ENCODE results near the gene CCNE1. TPM values are rescaled to one million over a fixed set of nuclear protein-coding genes. Genes with fewer than 3 reads are reported as not detected.
A peak's percentile ranks its signal among the peaks of the same experiment; 100 is the strongest.

Gene CCNE1
- total RNA-seq, 2 experiments from 2014 or later, result 24.8 to 26.3 TPM

DNA sequence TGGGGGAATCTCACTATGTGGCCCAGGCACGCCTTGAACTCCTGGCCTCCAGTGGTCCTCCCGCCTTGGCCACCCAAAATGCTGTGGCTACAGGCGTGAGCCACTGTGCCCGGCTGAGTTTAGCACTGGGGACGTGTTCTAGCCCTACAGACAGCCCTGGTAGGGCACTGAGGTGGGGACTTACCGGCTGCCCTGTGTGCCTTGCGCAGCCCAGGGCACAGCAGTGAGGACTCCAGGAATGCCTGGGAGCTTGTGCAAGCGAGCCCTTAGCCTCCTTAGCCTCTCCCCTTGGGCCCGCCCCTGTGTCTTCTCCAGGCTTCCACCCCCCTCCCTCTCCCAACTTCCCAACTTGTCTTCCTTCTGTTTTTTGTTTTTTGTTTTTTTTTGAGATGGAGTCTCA lies 21.0 kb downstream of the CCNE1 start:
- H3K27ac Mint-ChIP-seq, result peak overlapping the region; percentile 98
- DNase-seq, result no peak

DNA sequence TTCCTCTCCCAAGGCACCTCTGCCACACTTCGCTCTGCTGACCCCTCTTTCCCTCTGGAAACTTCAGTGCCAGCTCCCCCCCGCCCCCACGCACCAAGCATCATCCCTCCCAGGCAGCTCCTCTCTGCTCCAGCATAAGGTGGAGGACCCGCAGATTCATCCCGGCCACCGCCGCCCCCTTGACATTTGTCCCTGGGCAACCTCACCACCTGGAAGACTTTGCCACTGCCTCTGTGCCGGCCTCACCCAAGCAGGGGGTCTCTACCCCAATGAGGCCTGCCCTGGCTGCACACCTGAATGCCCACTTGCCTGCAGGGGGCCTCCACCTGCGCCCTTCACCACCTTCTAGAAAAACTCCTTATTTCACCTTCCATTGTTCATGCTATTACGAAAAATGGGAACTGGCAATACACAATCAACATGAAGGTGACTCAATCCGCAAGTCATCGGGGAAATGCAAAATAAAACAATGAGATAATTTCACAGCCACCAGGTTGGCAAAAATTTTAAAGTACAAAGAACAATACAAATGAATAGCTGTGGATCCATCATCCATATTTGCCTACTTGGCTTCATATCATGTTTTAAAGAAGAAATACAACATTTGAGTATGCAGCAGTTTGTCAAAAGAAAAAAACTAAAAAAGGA lies 21.9 kb downstream of the CCNE1 start:
- ChIA-PET CTCF (no interaction called here), POLR2A (interaction anchor here (0.6 to 0.7 kb wide), 2 partner anchors 10 to 19 kb away, joined by 3 read pairs; no protein-coding TSS in a partner anchor)
- H3K9me3 Mint-ChIP-seq, result no peaks in the 10 kb centered on the region
- no peak for DNase-seq
- no peak overlapping the region for H3K4me3 Mint-ChIP-seq
- peak overlapping the region; percentile 47 for H3K27ac Mint-ChIP-seq
- H3K4me1 Mint-ChIP-seq, result peaks cover 65% of the 10 kb centered on the region
- H3K27me3 Mint-ChIP-seq, result peaks cover 2% of the 10 kb centered on the region
- H3K36me3 Mint-ChIP-seq (ENCODE audit: low read depth), result peaks cover 3% of the 10 kb centered on the region

More for the DNA sequence above, 21.0 kb downstream of the CCNE1 start:
- Mint-ChIP-seq H3K4me3 (no peak overlapping the region), H3K9me3 (no peaks in the 10 kb centered on the region), H3K36me3 (ENCODE audit: low read depth) (peaks cover 3% of the 10 kb centered on the region), H3K27me3 (peaks cover 2% of the 10 kb centered on the region), H3K4me1 (peaks cover 65% of the 10 kb centered on the region)
- CTCF ChIA-PET, result no interaction called here
- POLR2A ChIA-PET, result interaction anchor here (0.7 kb wide), 1 partner anchor 9 kb away, joined by 3 read pairs; no protein-coding TSS in a partner anchor

DNA sequence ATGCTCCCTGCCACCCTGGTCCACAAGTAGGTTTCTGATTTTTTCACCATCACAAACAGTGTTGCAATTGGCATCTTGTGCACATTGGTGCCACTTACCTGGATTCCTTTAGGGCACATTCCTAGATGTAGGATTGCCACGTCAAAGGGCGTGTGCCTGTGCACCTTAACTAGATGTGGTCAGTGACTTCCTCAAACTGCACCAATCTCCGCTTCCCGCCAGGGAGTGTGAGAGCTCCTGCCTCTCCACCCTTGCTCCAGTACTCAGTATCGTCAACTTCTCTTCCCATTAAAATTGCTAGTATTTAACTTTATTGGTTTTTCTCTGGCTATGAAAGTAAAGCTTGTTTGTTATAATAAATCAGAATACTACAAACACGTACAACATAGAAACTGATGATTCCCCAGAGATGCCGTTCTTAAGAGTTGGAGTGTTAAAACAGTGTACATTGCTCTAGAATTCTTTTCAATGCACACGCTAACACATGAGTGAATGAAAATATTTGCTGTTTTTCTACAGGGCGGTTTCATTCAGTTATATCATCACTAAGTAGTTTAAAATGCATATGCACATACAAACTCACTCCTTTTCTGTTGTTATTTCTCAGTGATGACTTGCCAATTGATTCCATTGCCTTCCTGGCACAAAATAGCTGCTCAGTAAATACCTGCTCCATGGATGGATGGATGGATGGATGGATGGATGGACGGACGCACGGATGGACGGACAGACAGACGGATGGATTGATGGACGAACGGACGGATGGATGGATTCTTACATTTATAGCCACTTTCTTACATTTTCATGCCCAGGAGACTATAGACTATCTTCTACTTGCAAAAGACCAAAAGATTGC lies 23.4 kb downstream of the CCNE1 start:
- DNase-seq, result no peak
- peaks cover 2% of the 10 kb centered on the region for H3K27me3 Mint-ChIP-seq
- no peak overlapping the region for H3K4me3 Mint-ChIP-seq
- POLR2A ChIA-PET, result interaction anchor here (1.2 kb wide), 1 partner anchor 20 kb away, joined by 3 read pairs; no protein-coding TSS in a partner anchor
- CTCF ChIA-PET, result interaction anchor here (1.2 kb wide), 1 partner anchor 164 kb away, joined by 3 read pairs; no protein-coding TSS in a partner anchor
- peaks cover 3% of the 10 kb centered on the region for H3K36me3 Mint-ChIP-seq (ENCODE audit: low read depth)
- no peak overlapping the region for H3K27ac Mint-ChIP-seq
- peaks cover 68% of the 10 kb centered on the region for H3K4me1 Mint-ChIP-seq
- no peaks in the 10 kb centered on the region for H3K9me3 Mint-ChIP-seq

DNA sequence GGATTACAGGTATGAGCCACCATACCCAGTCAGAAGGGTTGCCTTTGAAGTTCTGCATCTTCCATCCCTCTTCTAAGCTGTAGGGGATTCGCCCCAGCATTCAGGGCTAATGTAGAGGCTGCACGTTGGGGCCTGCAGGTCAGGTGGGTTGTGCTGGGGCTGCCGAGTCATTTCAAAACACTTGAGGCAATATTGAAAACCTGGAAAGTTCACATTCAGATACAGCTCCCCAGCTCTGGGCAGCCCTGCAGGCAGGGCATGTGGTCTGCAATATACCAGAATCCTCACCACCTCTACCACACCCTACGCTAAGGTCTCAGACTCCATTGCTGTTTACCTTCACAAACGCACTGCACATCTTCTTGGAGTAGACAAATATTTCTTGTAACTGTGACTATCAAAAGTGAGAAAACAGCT lies 24.6 kb downstream of the CCNE1 start:
- ChIA-PET POLR2A (interaction anchor here (1.2 to 2.2 kb wide), 6 partner anchors 9 to 125 kb away, joined by 3 to 13 read pairs (median 6); partner anchors contain the start of genes C19orf12 and CCNE1), CTCF (interaction anchor here (0.7 to 1.7 kb wide), 8 partner anchors 9 to 165 kb away, joined by 3 to 5 read pairs (median 4); no protein-coding TSS in a partner anchor)
- Mint-ChIP-seq H3K27ac (peak overlapping the region; percentile 91), H3K4me3 (peak overlapping the region; percentile 55), H3K27me3 (peaks cover 3% of the 10 kb centered on the region), H3K36me3 (ENCODE audit: low read depth) (peaks cover 3% of the 10 kb centered on the region), H3K4me1 (peaks cover 57% of the 10 kb centered on the region), H3K9me3 (no peaks in the 10 kb centered on the region)
- peak; percentile 72 for DNase-seq

DNA sequence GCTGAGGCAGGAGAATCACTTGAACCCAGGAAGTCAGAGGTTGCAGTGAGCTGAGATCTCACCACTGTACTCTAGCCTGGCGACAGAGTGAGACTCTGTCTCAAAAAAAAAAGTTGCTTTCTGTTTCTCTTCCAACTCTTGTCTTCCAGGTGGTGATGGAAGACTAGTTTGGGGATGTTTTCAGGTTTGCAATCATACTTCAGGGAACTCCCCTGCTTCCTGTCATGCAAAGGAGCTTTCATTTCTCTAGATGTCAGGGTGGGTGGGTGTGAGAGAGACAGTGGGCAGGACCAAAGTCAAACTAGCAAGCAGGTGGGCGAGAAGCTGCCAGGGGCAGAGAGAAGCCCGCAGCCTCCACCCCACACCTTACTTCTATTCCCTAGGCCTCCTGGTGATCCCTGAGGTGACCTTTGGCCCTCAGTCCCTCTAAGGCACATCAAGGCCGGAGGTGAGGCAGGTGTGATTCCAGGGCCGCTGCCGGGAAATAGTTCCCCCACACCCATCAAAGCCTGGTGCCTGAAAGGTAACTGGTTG lies 25.7 kb downstream of the CCNE1 start:
- ChIA-PET POLR2A (interaction anchor here (0.6 to 2.2 kb wide), 9 partner anchors 8 to 232 kb away, joined by 3 to 13 read pairs (median 5); partner anchors contain the start of genes C19orf12, CCNE1 and POP4), CTCF (interaction anchor here (0.8 to 1.7 kb wide), 7 partner anchors 8 to 227 kb away, joined by 3 to 5 read pairs (median 4); no protein-coding TSS in a partner anchor)
- H3K27me3 Mint-ChIP-seq, result peaks cover 6% of the 10 kb centered on the region
- H3K4me1 Mint-ChIP-seq, result peaks cover 49% of the 10 kb centered on the region
- H3K36me3 Mint-ChIP-seq (ENCODE audit: low read depth), result peaks cover 3% of the 10 kb centered on the region
- H3K27ac Mint-ChIP-seq, result peak overlapping the region; percentile 91
- DNase-seq, result peak; percentile 34
- H3K9me3 Mint-ChIP-seq, result no peaks in the 10 kb centered on the region
- peak overlapping the region; percentile 56 for H3K4me3 Mint-ChIP-seq

DNA sequence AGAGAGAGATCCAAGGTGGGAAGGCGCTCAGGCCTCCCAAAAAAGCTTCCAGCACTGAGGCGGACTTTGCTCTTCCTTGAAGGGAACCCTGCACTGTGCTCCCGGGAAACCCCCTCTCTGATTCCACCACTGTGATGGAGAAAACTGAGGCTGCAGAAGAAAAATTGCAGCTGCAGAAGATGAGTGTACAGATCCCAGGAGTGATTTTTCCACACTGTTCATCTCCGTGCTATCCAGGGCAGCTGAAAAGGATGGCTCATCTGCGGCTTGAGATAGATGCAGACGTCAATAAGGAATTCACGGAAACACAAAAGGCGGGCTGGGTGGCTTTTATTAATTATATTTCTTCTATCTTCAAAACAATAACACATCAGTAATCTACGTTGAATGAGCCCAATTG lies 26.2 kb downstream of the CCNE1 start:
- H3K4me3 Mint-ChIP-seq, result no peak overlapping the region

DNA sequence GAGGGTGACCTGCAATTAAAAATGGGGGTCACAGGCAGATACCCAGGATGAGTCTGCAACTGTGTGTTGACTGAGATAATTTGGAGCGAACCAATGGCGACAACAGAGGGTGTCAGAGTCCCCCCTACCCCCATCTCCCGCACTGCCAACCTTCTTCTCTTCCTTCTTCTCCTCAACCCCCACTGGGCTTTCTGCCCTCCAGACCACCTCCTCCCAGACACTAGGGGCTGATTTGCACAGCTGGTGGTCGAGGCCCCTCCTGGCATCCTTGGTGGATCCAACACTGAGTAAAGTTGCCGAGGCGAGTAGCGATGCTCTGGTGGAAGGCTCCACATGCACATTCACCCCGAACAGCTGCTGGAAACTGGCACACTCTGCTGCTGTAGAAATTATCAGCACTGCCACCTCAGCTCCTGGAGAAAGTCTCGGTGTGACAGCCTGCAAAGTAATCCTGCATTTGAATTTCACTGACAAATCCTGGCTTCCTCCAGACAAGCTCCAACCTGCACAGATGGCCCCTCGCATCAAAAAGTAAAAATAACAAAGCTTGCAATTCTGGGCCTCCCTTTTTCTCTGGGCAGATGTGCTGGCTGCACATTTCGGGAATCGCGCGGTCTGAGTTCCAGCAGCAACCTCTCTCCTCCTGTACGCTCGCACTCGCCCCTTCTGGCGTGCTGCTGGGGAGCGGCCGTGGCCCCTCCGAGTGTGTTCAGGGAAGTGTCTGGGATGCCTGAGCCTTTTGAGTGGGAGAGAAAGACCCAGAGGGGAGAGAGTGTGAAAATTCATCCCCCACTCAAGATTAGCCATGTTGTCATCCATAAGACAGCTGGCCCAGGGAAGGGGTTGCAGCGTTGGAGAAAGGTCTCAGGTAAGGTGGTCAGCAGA lies 28.5 kb downstream of the CCNE1 start:
- Mint-ChIP-seq H3K27ac (no peak overlapping the region), H3K36me3 (ENCODE audit: low read depth) (peaks cover 3% of the 10 kb centered on the region), H3K4me1 (peaks cover 36% of the 10 kb centered on the region), H3K27me3 (peaks cover 6% of the 10 kb centered on the region), H3K4me3 (no peak overlapping the region), H3K9me3 (no peaks in the 10 kb centered on the region)
- CTCF ChIA-PET, result no interaction called here
- DNase-seq, result no peak
- POLR2A ChIA-PET, result interaction anchor here (1.4 to 7.2 kb wide), 2 partner anchors 10 to 168 kb away, joined by 4 to 43 read pairs; no protein-coding TSS in a partner anchor

More for the DNA sequence above, 26.2 kb downstream of the CCNE1 start:
- CTCF ChIA-PET, result interaction anchor here (0.8 to 1.7 kb wide), 5 partner anchors 7 to 228 kb away, joined by 3 to 5 read pairs (median 4); no protein-coding TSS in a partner anchor
- Mint-ChIP-seq H3K4me1 (peaks cover 46% of the 10 kb centered on the region), H3K27me3 (peaks cover 6% of the 10 kb centered on the region), H3K9me3 (no peaks in the 10 kb centered on the region), H3K36me3 (ENCODE audit: low read depth) (peaks cover 3% of the 10 kb centered on the region), H3K27ac (no peak overlapping the region)
- DNase-seq, result no peak
- POLR2A ChIA-PET, result interaction anchor here (0.6 to 2.2 kb wide), 7 partner anchors 13 to 232 kb away, joined by 3 to 13 read pairs (median 4); partner anchors contain the start of genes C19orf12, CCNE1 and POP4

DNA sequence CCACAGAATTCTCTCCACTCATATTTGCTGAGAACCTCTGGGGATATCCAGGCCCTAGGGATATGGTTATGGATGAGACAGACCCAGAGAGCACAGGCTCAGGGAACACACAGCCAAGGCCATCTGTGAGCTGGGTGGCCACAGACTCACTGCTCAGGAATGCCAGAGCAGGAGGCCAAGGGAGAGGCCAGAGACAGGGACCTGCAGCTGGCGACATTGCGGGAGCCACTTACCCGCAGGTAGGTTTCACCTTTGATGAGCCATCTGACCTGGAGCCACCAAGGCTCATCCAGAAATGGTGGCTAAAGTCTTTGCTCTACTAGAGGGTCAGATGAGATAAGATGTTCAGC lies 29.4 kb downstream of the CCNE1 start:
- peaks cover 3% of the 10 kb centered on the region for H3K36me3 Mint-ChIP-seq (ENCODE audit: low read depth)
- peaks cover 8% of the 10 kb centered on the region for H3K27me3 Mint-ChIP-seq
- DNase-seq, result no peak
- H3K9me3 Mint-ChIP-seq, result no peaks in the 10 kb centered on the region
- no peak overlapping the region for H3K27ac Mint-ChIP-seq
- peaks cover 37% of the 10 kb centered on the region for H3K4me1 Mint-ChIP-seq
- ChIA-PET POLR2A (interaction anchor here (7.2 kb wide), 1 partner anchor 11 kb away, joined by 43 read pairs; no protein-coding TSS in a partner anchor), CTCF (interaction anchor here (1.2 kb wide), 1 partner anchor 20 kb away, joined by 3 read pairs; no protein-coding TSS in a partner anchor)
- H3K4me3 Mint-ChIP-seq, result no peak overlapping the region

DNA sequence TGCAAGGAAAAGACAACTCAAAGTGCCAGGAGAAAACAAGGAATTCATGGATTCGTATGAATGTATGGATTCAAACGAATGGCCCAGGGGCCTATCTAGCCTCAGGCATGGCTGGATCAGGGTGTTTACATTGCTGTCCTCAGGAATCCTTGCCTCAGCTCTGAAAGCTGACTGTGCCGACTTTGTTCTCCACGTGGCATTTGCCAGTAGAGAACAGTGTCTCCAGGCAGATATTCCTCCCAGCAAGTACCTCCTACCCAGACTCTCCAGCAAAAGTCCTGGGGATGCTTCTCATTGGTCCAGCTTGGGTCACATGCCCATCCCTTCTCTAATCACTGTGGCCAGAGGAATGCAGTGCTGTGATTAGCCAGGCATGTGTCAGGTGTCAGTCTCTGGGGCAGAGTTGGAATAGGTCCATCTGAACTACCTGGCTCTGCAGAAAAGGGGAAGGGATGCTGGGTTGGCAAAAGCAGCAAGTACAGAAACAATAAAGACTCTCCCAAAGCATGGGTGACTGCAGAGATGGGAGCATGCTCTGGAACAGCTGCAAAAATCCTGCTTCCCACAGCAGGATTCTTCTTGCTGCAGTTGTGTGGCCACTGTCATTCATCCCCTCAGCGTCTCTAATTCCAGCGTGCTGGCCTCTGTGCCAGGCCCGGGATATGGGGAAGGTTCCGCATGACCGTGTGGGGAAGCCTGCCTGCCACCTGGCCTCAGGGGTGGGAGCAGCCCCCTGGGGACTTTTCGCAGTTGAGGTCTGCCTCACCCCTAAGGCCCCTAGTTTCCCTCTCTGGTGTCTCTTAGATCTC lies 30.0 kb downstream of the CCNE1 start:
- POLR2A ChIA-PET, result interaction anchor here (7.2 kb wide), 1 partner anchor 12 kb away, joined by 43 read pairs; no protein-coding TSS in a partner anchor
- Mint-ChIP-seq H3K4me1 (peaks cover 31% of the 10 kb centered on the region), H3K36me3 (ENCODE audit: low read depth) (peaks cover 1% of the 10 kb centered on the region), H3K27ac (no peak overlapping the region), H3K9me3 (no peaks in the 10 kb centered on the region), H3K4me3 (no peak overlapping the region), H3K27me3 (peaks cover 8% of the 10 kb centered on the region)
- no peak for DNase-seq
- CTCF ChIA-PET, result interaction anchor here (1.2 kb wide), 1 partner anchor 21 kb away, joined by 3 read pairs; no protein-coding TSS in a partner anchor

DNA sequence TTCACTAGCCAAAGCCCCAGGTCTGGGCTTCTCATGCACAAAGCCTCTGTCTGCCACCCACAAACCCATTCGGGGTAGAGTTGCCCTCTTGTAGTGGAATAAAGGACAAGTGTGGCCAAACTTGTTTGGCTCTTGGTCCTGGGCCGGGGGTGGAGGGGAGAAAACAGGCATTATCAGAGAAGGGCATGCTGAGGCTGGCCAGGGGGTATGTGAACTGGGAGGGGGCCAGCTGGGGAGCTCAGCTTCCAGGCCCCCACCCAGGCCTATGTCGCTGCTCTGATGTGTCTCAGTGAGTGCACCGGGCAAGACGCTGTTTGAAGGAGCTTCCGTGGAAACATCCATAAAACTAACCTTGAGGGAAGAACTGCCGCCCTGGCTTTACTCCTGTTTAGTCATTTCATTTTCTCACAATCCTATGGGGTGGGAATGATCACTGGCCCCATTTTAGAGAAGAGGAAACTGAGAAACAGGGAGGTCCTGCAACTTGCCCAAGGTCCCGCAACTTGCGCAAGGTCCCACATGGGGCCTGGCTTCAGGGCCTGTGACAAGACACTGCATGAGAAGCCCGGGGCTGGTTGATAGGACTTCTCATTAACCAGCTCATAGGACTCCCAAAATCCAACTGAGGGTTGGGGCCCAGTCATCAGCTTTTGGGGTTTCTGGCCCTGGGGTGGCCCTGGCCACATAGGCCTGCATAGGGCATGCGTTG lies 30.8 kb downstream of the CCNE1 start:
- peaks cover 7% of the 10 kb centered on the region for H3K27me3 Mint-ChIP-seq
- peaks cover 22% of the 10 kb centered on the region for H3K4me1 Mint-ChIP-seq
- no peaks in the 10 kb centered on the region for H3K9me3 Mint-ChIP-seq
- no peak overlapping the region for H3K27ac Mint-ChIP-seq
- DNase-seq, result no peak
- CTCF ChIA-PET, result interaction anchor here (1.0 to 1.2 kb wide), 2 partner anchors 22 to 83 kb away, joined by 3 read pairs; no protein-coding TSS in a partner anchor
- H3K36me3 Mint-ChIP-seq (ENCODE audit: low read depth), result no peaks in the 10 kb centered on the region
- no peak overlapping the region for H3K4me3 Mint-ChIP-seq
- POLR2A ChIA-PET, result interaction anchor here (0.8 to 7.2 kb wide), 4 partner anchors 13 to 126 kb away, joined by 3 to 43 read pairs (median 4); no protein-coding TSS in a partner anchor

Data from activated CD4-positive, alpha-beta memory T cell treated with anti-CD3 and anti-CD28 coated beads, Interleukin-2, amount 10 ng/mL, durations not matched to agents 7 days and 5 days (primary cell).